Fibroblast of the aortic adventitia (primary cell): ENCODE results near the gene PARP1. TPM values are rescaled to one million over a fixed set of nuclear protein-coding genes. Genes with fewer than 3 reads are reported as not detected.
A peak's percentile ranks its signal among the peaks of the same experiment; 100 is the strongest.
"Not testable (repeated sequence)": the region's sequence is repeated elsewhere in the genome, so short reads cannot be mapped to it uniquely, and the experiment has no call there.

Experiments
- DNase-seq: peaks from one replicate; pipeline ENCODE4 v3.0.0-alpha.2; 2010; ENCODE audit warnings: low read depth
- H3K4me3 ChIP-seq: 2 replicates; pipeline ENCODE4 v1.5.1; 2011; ENCODE audit warnings: low read depth, mild to moderate bottlenecking, control low read depth, low read length, moderate library complexity
- total RNA-seq: library from RNA; depleted of rRNA; stranded (reverse); fragments of >200 nt; gene quantifications from 2 replicates; pipeline ENCODE4 v1.2.3, GENCODE V29; 2012; ENCODE audit warnings: low replicate concordance
- TF ChIP-seq, protein P1 (sequence below): IDR thresholded peaks from 2 replicates; pipeline ENCODE4 v1.5.1; 2011; ENCODE audit warnings: mild to moderate bottlenecking, low read length, control low read depth, inconsistent platforms; ENCODE audit not compliant: insufficient read depth

Gene PARP1
- total RNA-seq, 1 donor, result 67.8 TPM

DNA sequence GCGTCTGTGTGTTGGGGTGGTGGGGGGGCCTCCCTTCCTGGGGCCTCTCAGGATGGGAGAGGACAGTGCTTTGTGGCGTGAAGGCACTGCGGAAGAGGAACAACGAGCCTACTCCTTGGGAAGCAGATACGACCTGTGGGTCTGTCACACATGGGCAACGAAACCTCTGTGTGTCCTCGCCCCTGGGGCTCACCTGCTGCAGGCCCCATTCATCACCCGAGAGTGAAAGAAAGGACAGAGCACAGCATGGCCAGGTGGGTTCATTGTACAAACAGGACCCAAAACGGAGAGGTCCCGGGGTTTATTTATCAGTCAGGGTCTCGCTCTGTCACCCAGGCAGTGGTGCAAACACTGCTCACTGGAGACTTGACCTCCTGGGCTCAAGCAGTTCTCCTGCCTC is 58.8 kb downstream of the PARP1 start:
- no peak overlapping the region for H3K4me3 ChIP-seq
- TF ChIP-seq, protein P1, sequence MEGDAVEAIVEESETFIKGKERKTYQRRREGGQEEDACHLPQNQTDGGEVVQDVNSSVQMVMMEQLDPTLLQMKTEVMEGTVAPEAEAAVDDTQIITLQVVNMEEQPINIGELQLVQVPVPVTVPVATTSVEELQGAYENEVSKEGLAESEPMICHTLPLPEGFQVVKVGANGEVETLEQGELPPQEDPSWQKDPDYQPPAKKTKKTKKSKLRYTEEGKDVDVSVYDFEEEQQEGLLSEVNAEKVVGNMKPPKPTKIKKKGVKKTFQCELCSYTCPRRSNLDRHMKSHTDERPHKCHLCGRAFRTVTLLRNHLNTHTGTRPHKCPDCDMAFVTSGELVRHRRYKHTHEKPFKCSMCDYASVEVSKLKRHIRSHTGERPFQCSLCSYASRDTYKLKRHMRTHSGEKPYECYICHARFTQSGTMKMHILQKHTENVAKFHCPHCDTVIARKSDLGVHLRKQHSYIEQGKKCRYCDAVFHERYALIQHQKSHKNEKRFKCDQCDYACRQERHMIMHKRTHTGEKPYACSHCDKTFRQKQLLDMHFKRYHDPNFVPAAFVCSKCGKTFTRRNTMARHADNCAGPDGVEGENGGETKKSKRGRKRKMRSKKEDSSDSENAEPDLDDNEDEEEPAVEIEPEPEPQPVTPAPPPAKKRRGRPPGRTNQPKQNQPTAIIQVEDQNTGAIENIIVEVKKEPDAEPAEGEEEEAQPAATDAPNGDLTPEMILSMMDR, result no peak
- no peak for DNase-seq

DNA sequence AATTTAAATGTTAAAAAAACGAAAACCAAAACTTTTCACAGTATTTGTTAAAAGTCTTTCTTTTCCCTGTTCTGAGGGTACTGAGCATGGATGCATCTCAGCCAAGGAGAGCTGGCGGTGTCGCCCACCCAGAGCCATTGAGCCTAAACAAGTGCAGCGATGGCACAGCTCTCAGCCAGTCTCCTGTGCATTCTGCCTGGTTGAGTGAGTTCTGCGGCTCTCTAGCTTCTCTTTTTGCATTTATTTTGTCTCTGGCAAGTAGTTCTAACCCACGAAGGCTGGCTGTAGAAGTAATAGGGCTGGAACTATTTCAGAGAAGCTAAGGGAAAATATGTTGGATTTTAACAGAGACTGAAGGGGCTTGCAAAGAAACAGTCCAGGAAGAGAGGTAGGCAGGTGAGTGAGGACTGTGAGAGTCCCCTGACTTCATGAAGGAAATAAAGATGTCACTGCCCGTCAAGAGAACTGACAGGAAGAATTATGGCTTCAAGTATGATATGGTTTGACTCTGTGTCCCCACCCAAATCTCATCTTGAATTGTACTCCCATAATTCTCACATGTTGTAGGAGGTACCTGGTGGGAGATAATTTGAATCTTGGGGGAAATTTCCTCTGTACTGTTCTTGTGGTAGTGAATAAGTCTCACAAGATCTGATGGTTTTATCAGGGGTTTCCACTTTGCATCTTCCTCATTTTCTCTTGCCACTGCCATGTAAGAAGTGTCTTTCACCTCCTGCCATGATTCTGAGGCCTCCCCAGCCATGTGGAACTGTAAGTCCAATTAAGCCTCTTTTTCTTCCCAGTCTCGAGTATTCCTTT is 63.2 kb downstream of the PARP1 start:
- DNase-seq, result no peak
- H3K4me3 ChIP-seq, result no peak overlapping the region
- TF ChIP-seq, protein P1, result no peak

GRCh38 chr1:226342656-226343055 is 65.2 kb downstream of the PARP1 start:
- H3K4me3 ChIP-seq, result no peak overlapping the region
- TF ChIP-seq, protein P1, result no peak

GRCh38 chr1:226340111-226340510 is 67.8 kb downstream of the PARP1 start:
- DNase-seq, H3K4me3 ChIP-seq: not testable (repeated sequence)

More at GRCh38 chr1:226342656-226343055, 65.2 kb downstream of the PARP1 start:
- DNase-seq, result no peak

- DNase-seq, result no peak
- no peak overlapping the region for H3K4me3 ChIP-seq
- TF ChIP-seq, protein P1, result no peak
These were observed 70.5 kb downstream of the PARP1 start for GRCh38 chr1:226337276-226337875.

DNA sequence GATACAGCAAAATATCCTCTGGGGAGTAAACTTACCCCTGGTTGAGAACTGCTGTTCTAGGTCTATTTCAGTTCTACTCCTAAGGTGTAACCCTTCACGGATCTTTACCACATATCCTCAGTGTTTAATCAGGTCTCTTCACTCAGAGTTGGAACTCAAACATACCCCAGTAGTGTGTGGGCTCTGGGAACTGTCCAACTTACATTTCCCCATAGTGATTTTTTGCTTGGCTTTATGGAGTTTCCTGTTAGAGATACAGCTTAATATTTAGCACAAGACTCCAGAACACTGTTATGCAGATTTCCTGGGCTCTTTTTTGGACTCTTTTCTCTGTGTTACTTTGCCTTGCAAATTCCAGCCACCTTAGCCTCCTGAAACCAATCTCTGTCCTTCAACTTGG is 72.2 kb downstream of the PARP1 start:
- TF ChIP-seq, protein P1, result no peak
- peak; percentile 19 for DNase-seq
- no peak overlapping the region for H3K4me3 ChIP-seq

DNA sequence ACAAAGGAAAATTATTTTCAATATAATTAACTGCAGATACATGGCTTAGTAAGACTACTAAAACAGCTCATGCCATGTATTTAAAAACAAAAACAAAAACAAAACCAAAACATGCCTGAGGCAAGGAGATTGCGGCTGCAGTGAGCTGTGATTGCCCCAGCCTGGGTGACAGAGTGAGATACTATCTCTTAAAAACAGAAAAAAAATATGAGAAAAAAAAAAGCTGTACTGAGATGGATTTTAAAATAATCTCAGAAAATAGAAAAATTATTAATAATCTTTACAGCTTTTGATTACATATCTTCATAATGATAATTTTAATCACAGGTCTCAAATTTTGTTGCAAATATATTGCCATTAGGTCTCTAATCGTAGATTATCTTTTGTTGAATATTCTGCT is 74.9 kb downstream of the PARP1 start:
- no peak for DNase-seq
- TF ChIP-seq, protein P1, result no peak
- H3K4me3 ChIP-seq, result no peak overlapping the region
